Neutrophil (primary cell): ENCODE results near the gene GPRIN1.
"Not testable (repeated sequence)": the region's sequence is repeated elsewhere in the genome, so short reads cannot be mapped to it uniquely, and the experiment has no call there.

Experiments used
- H3K27ac ChIP-seq: fragments of 200-600 bp; sonication (generic); 2 replicates; pipeline ENCODE4 v1.5.1; 2016; ENCODE audit warnings: mild to moderate bottlenecking, moderate library complexity
- H3K27me3 ChIP-seq: fragments of 200-600 bp; sonication (generic); 2 replicates; pipeline ENCODE4 v1.6.0; 2016; ENCODE audit warnings: mild to moderate bottlenecking
- H3K36me3 ChIP-seq: fragments of 200-600 bp; sonication (generic); 2 replicates; pipeline ENCODE4 v1.5.1; 2017
- H3K4me1 ChIP-seq, 2 experiments: fragments of 200-600 bp in 1 of 2; sonication (generic) in 1 of 2; 1 replicate in 1 of 2; 2 replicates in 1 of 2; pipeline versions ENCODE4 v1.5.1 to v1.6.1; 2013 to 2016; ENCODE audit warnings: low read depth in 1 of 2, low read length in 1 of 2, mild to moderate bottlenecking in 1 of 2, moderate library complexity in 1 of 2; ENCODE audit not compliant: control insufficient read depth in 1 of 2, insufficient read depth in 1 of 2
- H3K4me3 ChIP-seq, 2 experiments: fragments of 200-600 bp in 1 of 2; sonication (generic) in 1 of 2; 1 replicate in 1 of 2; 2 replicates in 1 of 2; pipeline ENCODE4 v1.5.1; 2013 to 2016; ENCODE audit warnings: low read depth in 1 of 2, low read length in 1 of 2, mild to moderate bottlenecking in 1 of 2, moderate library complexity in 1 of 2
- H3K9me3 ChIP-seq: fragments of 200-600 bp; sonication (generic); 2 replicates; pipeline ENCODE4 v1.5.1; 2016
- TF ChIP-seq, protein P1 (sequence below): fragments of 200-600 bp; sonication (generic); IDR thresholded peaks from 2 replicates; pipeline ENCODE4 v1.5.1; 2016; ENCODE audit warnings: antibody characterized with exemption

GPRIN1 gene

DNA sequence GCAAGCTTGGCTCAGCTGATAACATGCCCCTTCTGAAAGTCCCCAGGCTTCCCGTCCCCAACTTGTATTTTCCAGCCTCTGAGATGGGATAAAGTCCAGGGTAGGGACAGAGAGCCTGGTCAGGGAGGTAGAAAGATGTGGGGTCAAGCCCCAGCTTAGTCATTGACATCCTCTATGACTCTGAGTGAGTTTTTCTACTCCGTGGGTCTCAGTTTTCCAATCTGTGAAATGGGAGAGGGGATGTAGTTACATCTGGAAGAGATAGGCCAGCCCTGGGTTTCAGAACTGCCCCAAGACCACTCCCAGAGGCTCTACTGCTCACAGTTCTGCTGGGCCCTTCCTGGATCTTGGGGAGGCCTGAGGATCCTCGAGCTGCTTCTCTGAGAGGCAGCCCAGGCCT lies 3.1 kb downstream of the GPRIN1 start:
- no peaks in the 10 kb centered on the region for H3K36me3 ChIP-seq
- H3K4me1 ChIP-seq, result peaks cover 0 to 10% of the 10 kb centered on the region in 2 experiments
- no peak overlapping the region for H3K4me3 ChIP-seq
- H3K27ac ChIP-seq, result no peak overlapping the region
- no peaks in the 10 kb centered on the region for H3K9me3 ChIP-seq
- TF ChIP-seq, protein P1, sequence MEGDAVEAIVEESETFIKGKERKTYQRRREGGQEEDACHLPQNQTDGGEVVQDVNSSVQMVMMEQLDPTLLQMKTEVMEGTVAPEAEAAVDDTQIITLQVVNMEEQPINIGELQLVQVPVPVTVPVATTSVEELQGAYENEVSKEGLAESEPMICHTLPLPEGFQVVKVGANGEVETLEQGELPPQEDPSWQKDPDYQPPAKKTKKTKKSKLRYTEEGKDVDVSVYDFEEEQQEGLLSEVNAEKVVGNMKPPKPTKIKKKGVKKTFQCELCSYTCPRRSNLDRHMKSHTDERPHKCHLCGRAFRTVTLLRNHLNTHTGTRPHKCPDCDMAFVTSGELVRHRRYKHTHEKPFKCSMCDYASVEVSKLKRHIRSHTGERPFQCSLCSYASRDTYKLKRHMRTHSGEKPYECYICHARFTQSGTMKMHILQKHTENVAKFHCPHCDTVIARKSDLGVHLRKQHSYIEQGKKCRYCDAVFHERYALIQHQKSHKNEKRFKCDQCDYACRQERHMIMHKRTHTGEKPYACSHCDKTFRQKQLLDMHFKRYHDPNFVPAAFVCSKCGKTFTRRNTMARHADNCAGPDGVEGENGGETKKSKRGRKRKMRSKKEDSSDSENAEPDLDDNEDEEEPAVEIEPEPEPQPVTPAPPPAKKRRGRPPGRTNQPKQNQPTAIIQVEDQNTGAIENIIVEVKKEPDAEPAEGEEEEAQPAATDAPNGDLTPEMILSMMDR, result no peak
- H3K27me3 ChIP-seq, result peaks cover 99% of the 10 kb centered on the region

DNA sequence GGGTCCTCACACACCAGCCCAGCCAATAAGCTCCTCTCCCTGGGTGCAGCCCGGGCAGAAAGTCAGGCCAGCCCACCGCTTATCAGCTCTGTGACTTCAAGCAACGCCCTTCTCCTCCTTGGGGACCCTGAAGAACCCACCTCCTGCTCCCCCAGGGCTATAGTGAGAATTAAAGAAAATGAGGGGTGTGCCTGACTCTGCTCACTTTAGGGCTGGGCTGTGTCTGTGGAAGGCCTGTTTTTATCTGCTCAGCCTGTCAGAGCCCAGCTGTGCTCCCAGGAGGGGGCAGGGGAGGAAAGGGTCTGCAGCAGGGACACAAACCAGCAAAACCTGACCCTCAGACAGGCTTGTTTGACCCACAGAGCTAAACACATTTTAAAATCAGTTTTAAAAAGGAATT lies 3.9 kb downstream of the GPRIN1 start:
- Histone ChIP-seq H3K4me1 (peaks cover 0 to 10% of the 10 kb centered on the region in 2 experiments), H3K4me3 (no peak overlapping the region), H3K27me3 (peaks cover 99% of the 10 kb centered on the region), H3K27ac (no peak overlapping the region), H3K36me3 (no peaks in the 10 kb centered on the region), H3K9me3 (no peaks in the 10 kb centered on the region)
- TF ChIP-seq, protein P1, result no peak

DNA sequence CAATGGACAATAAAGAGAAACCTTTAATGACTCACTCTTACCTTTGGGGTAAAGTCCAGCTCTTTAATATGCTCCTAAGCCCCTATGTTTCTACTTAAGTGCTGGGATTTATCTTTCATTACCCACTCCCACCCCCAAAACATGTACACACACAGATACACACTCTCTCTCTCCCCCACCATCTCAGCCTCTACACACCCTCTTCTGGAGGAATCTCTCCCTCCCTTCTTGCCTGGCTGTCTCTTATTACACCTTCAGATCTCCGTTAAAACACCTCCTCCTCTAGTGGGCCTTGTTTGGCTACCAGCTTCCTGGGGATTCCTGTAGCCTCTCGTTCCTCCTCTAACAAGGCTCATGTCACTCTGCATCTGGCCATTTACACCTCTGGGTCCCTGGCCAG lies 6.9 kb downstream of the GPRIN1 start:
- TF ChIP-seq, protein P1, result no peak
- Histone ChIP-seq H3K9me3 (no peaks in the 10 kb centered on the region), H3K27me3 (peaks cover 94% of the 10 kb centered on the region), H3K27ac (no peak overlapping the region), H3K4me3 (no peak overlapping the region), H3K4me1 (no peaks in the 10 kb centered on the region), H3K36me3 (no peaks in the 10 kb centered on the region)

DNA sequence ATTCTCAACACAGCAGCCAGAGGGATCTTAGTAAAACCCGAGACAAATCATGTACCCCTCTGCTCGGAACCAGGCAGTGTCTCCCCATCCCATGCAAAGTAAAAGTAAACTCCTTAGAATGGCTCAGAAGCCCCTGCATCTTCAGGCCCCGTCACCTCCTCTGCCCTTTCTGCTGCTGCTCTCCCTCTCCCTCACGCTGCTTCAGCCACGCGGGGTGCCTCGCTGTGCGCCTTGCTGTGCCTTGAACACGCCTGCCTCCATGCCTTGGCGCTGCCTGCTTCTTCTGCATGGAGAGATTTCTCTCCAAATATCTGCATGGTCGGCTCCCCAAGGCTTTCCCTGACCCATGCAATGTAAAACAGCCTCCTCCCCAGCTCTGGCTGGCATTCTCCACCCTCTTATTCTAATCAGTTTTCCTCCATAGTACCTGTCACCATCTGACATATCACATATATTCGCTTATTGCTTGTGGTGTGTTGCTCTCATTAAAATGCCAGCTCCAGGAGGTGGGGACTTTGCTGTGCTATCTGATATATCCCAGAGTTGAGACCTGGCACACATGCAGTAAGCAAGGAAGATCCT lies 8.0 kb downstream of the GPRIN1 start:
- TF ChIP-seq, protein P1, result no peak
- H3K27ac ChIP-seq, result no peak overlapping the region
- H3K4me3 ChIP-seq, result no peak overlapping the region
- H3K36me3 ChIP-seq, result no peaks in the 10 kb centered on the region
- no peaks in the 10 kb centered on the region for H3K9me3 ChIP-seq
- peaks cover 94% of the 10 kb centered on the region for H3K27me3 ChIP-seq
- peaks cover 0 to 6% of the 10 kb centered on the region in 2 experiments for H3K4me1 ChIP-seq

DNA sequence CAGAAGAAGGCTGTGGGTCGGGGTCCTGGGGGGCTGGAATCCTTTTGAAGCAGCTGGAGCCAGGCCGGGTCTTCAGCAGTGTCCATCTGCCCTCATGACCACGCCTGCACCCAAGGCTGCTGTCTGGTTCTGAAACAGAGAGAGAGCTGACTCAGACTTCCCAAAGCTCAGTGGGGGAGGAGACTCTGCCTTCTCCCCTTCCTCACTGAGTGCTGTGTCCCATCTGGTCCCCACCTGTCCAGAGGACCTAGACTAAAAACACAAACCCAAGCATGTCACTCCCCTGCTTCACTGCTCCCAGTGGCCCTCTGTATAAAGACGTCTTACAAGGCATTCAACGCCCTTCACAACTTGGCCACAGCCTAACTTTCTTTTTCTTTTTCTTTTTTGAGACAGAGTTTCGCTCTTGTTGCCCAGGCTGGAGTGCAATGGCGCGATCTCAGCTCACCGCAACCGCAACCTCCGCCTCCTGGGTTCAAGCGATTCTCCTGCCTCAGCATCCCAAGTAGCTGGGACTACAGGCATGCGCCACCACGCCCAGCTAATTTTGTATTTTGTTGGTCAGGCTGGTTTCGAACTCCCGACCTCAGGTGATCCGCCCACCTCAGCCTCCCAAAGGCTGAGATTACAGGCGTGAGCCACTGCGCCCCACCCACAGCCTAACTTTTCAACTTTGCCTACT lies 10.1 kb downstream of the GPRIN1 start:
- not testable (repeated sequence) for H3K4me3 ChIP-seq, H3K36me3 ChIP-seq, H3K9me3 ChIP-seq, H3K4me1 ChIP-seq, H3K27ac ChIP-seq
- H3K27me3 ChIP-seq, result peaks cover 94% of the 10 kb centered on the region
